RWPE1 (cell line): ENCODE results near the gene PTPRE.

Experiments used
- CTCF ChIA-PET: fragments of 350-600 bp; sonication (Branson Sonifier 250); formaldehyde crosslinking; extraction: SDS; loops from one replicate; lab custom pipeline; 2021; lab: Yijun Ruan, JAX
- POLR2A ChIA-PET: fragments of 400-600 bp; formaldehyde crosslinking; extraction: SDS; loops from one replicate; lab custom pipeline; 2020; ENCODE audit warnings: antibody characterized with exemption; ENCODE audit not compliant: low non-redundant PET; lab: Yijun Ruan, JAX
- DNase-seq: peaks from one replicate; pipeline ENCODE4 v3.0.0; 2012; ENCODE audit warnings: low spot score
- H3K27ac ChIP-seq: fragments of 450-650 bp; 2 replicates; pipeline ENCODE4 v1.5.1; 2017
- CTCF ChIP-seq: fragments of 450-650 bp; conservative IDR thresholded peaks from 2 replicates; pipeline ENCODE4 v1.5.1; 2017; ENCODE audit warnings: low read depth, mild to moderate bottlenecking

The PTPRE gene

GRCh38 chr10:128049226-128050120 lies 142.6 kb downstream of the PTPRE start:
- CTCF ChIA-PET: interaction anchor here (0.6 to 2.2 kb wide), 3 partner anchors 20 to 39 kb away, joined by 3 to 26 read pairs (median 6); no protein-coding TSS in a partner anchor
- peak overlapping the region; percentile 95 for H3K27ac ChIP-seq

DNA sequence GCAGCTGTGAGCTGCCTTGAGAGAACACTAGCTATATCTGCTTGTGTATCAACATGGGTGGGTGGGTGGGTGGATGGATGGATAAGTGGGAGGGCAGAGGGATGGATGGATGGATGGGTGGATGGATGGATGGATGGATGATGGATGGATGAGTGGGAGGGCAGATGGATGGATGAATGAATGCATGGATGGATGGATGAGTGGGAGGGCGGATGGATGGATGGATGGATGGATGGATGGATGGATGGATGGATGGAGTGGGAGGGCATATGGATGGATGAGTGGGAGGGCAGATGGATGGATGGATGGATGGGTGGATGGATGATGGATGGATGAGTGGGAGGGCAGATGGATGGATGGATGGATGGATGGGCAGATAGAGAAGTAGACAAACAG lies 143.2 kb downstream of the PTPRE start:
- ChIA-PET CTCF (interaction anchor here (0.6 kb wide), 1 partner anchor 39 kb away, joined by 3 read pairs; no protein-coding TSS in a partner anchor), POLR2A (interaction anchor here (1.3 kb wide), 1 partner anchor 14 kb away, joined by 5 read pairs; no protein-coding TSS in a partner anchor)
- no peak for TF ChIP-seq CTCF
- peak overlapping the region; percentile 95; the same call in 1 of the 2 replicates for H3K27ac ChIP-seq
- no peak for DNase-seq

More at GRCh38 chr10:128049226-128050120, 142.6 kb downstream of the PTPRE start:
- no peak for DNase-seq
- POLR2A ChIA-PET: interaction anchor here (0.6 to 2.4 kb wide), 5 partner anchors 10 to 142 kb away, joined by 3 to 10 read pairs (median 3); partner anchors contain the start of gene PTPRE
- no peak for TF ChIP-seq CTCF

DNA sequence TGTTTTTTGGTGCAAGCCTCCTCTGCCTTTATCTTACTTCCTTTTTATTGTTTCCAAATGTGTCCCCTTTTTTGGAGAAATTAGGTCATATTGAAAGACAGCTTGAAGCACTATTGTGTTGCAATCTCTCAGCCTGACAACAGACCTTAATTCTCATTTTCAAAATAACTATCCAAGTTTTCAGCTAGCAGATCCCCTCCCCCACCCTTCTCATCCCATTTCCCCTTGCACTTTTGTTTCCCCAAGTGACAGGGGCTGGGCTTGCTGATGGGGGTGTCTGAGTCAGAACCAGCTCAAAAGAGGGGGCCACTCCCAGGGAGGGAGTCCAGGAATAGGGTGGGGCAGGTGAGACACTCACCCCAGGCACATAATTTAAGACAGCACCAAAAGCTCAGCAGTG lies 144.0 kb downstream of the PTPRE start:
- no peak for TF ChIP-seq CTCF
- ChIA-PET CTCF (interaction anchor here (0.5 to 0.8 kb wide), 3 partner anchors 19 to 145 kb away, joined by 5 read pairs; no protein-coding TSS in a partner anchor), POLR2A (interaction anchor here (1.3 kb wide), 1 partner anchor 13 kb away, joined by 5 read pairs; no protein-coding TSS in a partner anchor)
- DNase-seq: peak; percentile 63
- peak overlapping the region; percentile 67 for H3K27ac ChIP-seq

- DNase-seq: no peak
- TF ChIP-seq CTCF: no peak
- POLR2A ChIA-PET: no interaction called here
- peak overlapping the region; percentile 67 for H3K27ac ChIP-seq
- CTCF ChIA-PET: interaction anchor here (0.5 to 1.0 kb wide), 4 partner anchors 18 to 145 kb away, joined by 5 to 7 read pairs (median 5); partner anchors contain the start of gene PTPRE
These were observed 144.6 kb downstream of the PTPRE start for GRCh38 chr10:128051548-128051947.

DNA sequence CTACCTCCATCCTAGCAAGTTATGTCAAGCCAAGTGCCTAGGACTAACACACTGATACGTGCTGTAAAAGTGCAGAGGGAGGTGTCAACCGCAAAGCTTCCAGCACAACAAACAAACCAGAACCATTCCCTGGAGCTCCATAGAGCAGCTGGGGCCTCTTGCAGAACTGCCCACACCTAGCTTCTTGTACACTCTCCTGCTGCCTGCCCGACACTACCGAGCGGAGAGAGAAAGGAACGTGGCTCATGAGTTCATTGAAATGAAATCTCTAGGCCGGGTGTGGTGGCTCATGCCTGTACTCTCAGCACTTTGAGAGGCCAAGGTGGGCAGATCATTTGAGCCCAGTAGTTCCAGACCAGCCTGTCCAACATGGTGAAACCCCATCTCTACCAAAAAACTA lies 145.8 kb downstream of the PTPRE start:
- no peak for TF ChIP-seq CTCF
- ChIA-PET POLR2A (no interaction called here), CTCF (interaction anchor here (0.7 to 1.0 kb wide), 3 partner anchors 16 to 199 kb away, joined by 3 to 7 read pairs (median 6); partner anchors contain the start of gene PTPRE)
- H3K27ac ChIP-seq: peak overlapping the region; percentile 67
- DNase-seq: no peak

DNA sequence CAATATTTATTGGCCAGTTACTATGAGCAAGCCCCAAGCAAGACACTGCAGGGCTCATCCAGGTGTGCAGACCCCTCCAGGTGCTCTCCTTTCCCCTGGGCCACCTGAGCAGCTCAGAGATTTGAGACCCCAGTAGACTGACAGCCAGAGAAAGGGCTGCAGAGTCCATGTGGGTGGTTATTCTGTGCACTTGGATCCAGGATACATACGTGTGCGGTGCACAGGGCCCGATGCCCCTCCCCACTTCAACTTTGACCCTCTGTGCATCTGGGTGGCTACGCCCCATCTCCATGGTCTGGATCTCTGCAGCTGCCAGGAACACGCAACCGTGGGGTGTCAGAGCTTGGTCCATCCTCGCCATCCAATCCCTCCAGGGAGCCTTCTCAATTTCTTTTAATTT lies 146.5 kb downstream of the PTPRE start:
- ChIA-PET POLR2A (no interaction called here), CTCF (interaction anchor here (0.7 to 1.2 kb wide), 3 partner anchors 16 to 200 kb away, joined by 3 to 6 read pairs (median 3); no protein-coding TSS in a partner anchor)
- peak overlapping the region; percentile 31 for H3K27ac ChIP-seq
- no peak for TF ChIP-seq CTCF
- DNase-seq: no peak
